HepG2 (cell line): ENCODE data around the gene ZNF511. TPM values are rescaled to one million over a fixed set of nuclear protein-coding genes. Genes with fewer than 3 reads are reported as not detected.

Source experiments
- AKAP8 ChIP-seq: sonication (generic); formaldehyde crosslinking; IDR thresholded peaks from 2 replicates; pipeline ENCODE4 v1.5.1; 2020; ENCODE audit warnings: mild to moderate bottlenecking, missing genetic modification reagents
- ARNTL ChIP-seq: sonication (generic); formaldehyde crosslinking; IDR thresholded peaks from 2 replicates; pipeline ENCODE4 v1.4.0; 2020; ENCODE audit warnings: mild to moderate bottlenecking, missing genetic modification reagents
- DMAP1 ChIP-seq: IDR thresholded peaks from 2 replicates; pipeline ENCODE4 v1.6.1; 2016
- GATA4 ChIP-seq: sonication (generic); IDR thresholded peaks from 2 replicates; pipeline ENCODE4 v1.6.1; 2016; ENCODE audit warnings: antibody characterized with exemption, low read depth, borderline replicate concordance
- HOXD1 ChIP-seq: sonication (generic); formaldehyde crosslinking; IDR thresholded peaks from 2 replicates; pipeline ENCODE4 v1.5.0; 2020; ENCODE audit warnings: missing genetic modification reagents
- NFKBIZ ChIP-seq: IDR thresholded peaks from 2 replicates; pipeline ENCODE4 v1.6.1; 2018; ENCODE audit warnings: missing genetic modification reagents, missing compliant biosample characterization
- POLR2A ChIP-seq, 2 experiments: IDR thresholded peaks; 2 replicates each; pipeline ENCODE4 v1.6.1; 2011; ENCODE audit warnings: low read depth in 2 of 2, low read length in 2 of 2, mild to moderate bottlenecking in 1 of 2, moderate library complexity in 1 of 2; ENCODE audit not compliant: insufficient read depth in 1 of 2
- PRDM10 ChIP-seq: sonication (generic); formaldehyde crosslinking; IDR thresholded peaks from 2 replicates; pipeline ENCODE4 v1.4.0; 2020; ENCODE audit warnings: low read depth, missing genetic modification reagents
- REXO4 ChIP-seq: sonication (generic); formaldehyde crosslinking; IDR thresholded peaks from 2 replicates; pipeline ENCODE4 v1.8.0; 2022; ENCODE audit warnings: missing genetic modification reagents, mild to moderate bottlenecking, borderline replicate concordance
- SRSF1 ChIP-seq: fragments of 200-400 bp; formaldehyde crosslinking; optimal IDR thresholded peaks from 2 replicates; pipeline ENCODE3; 2017; ENCODE audit warnings: mild to moderate bottlenecking, low read depth, low read length, moderate library complexity
- YY1 ChIP-seq: IDR thresholded peaks from 2 replicates; pipeline ENCODE4 v1.6.1; 2011; ENCODE audit warnings: low read length, low read depth, moderate library complexity, mild to moderate bottlenecking; ENCODE audit not compliant: insufficient read depth, insufficient replicate concordance
- ZNF431 ChIP-seq: sonication (generic); formaldehyde crosslinking; IDR thresholded peaks from 2 replicates; pipeline ENCODE4 v1.9.0; 2022; ENCODE audit warnings: missing genetic modification reagents, low read depth, mild to moderate bottlenecking, borderline replicate concordance
- ZNF569 ChIP-seq: sonication (generic); formaldehyde crosslinking; IDR thresholded peaks from 2 replicates; pipeline ENCODE4 v1.5.0; 2020; ENCODE audit warnings: mild to moderate bottlenecking, missing genetic modification reagents, moderate library complexity, borderline replicate concordance
- ZNF747 ChIP-seq: sonication (generic); formaldehyde crosslinking; IDR thresholded peaks from 2 replicates; pipeline ENCODE4 v1.8.1; 2023; ENCODE audit warnings: missing genetic modification reagents, mild to moderate bottlenecking, borderline replicate concordance
- ZNF773 ChIP-seq: sonication (generic); formaldehyde crosslinking; IDR thresholded peaks from 2 replicates; pipeline ENCODE4 v1.4.0; 2020; ENCODE audit warnings: missing genetic modification reagents, borderline replicate concordance
- ZNF891 ChIP-seq: sonication (generic); formaldehyde crosslinking; IDR thresholded peaks from 2 replicates; pipeline ENCODE4 v1.5.0; 2020; ENCODE audit warnings: mild to moderate bottlenecking, missing genetic modification reagents
- polyA plus RNA-seq, 8 experiments: library from polyadenylated mRNA; depleted of rRNA in 3 of 8; stranded (reverse) in 7 of 8; unstranded in 1 of 8; fragments of >200 nt; fragmentation: Illumina TruSeq in 4 of 8; extraction: Trizol in 4 of 8; gene quantifications; 2 replicates each; pipeline versions ENCODE4 v1.2.1 to v1.2.3, GENCODE V29; 2011 to 2016; ENCODE audit warnings: low read depth in 4 of 8, missing spikeins in 1 of 8, mixed read lengths in 1 of 8; ENCODE audit not compliant: insufficient read depth in 1 of 8
- total RNA-seq, 5 experiments: library from RNA; depleted of rRNA; stranded (reverse); fragments of >200 nt; fragmentation: Illumina TruSeq; extraction: Trizol; gene quantifications; 2 replicates each; pipeline ENCODE4 v1.2.3, GENCODE V29; 2016; ENCODE audit warnings: low read depth in 1 of 5
- TF ChIP-seq, protein P1 (sequence below): sonication (generic); formaldehyde crosslinking; IDR thresholded peaks from 2 replicates; pipeline ENCODE4 v1.4.0; 2020; ENCODE audit warnings: missing genetic modification reagents
- TF ChIP-seq, protein P2 (sequence below): sonication (generic); formaldehyde crosslinking; IDR thresholded peaks from 2 replicates; pipeline ENCODE4 v1.4.0; 2020; ENCODE audit warnings: mild to moderate bottlenecking, missing genetic modification reagents

Gene ZNF511
- total and polyA plus RNA-seq, 2 of the 13 experiments (the other 11 are each of a cell fraction or from before 2014, with no cell fraction given), result 35.6 to 66.4 TPM

GRCh38 chr10:133278577-133279265 is 30.0 kb upstream of the ZNF511 start (continued):
- TF ChIP-seq, protein P1, sequence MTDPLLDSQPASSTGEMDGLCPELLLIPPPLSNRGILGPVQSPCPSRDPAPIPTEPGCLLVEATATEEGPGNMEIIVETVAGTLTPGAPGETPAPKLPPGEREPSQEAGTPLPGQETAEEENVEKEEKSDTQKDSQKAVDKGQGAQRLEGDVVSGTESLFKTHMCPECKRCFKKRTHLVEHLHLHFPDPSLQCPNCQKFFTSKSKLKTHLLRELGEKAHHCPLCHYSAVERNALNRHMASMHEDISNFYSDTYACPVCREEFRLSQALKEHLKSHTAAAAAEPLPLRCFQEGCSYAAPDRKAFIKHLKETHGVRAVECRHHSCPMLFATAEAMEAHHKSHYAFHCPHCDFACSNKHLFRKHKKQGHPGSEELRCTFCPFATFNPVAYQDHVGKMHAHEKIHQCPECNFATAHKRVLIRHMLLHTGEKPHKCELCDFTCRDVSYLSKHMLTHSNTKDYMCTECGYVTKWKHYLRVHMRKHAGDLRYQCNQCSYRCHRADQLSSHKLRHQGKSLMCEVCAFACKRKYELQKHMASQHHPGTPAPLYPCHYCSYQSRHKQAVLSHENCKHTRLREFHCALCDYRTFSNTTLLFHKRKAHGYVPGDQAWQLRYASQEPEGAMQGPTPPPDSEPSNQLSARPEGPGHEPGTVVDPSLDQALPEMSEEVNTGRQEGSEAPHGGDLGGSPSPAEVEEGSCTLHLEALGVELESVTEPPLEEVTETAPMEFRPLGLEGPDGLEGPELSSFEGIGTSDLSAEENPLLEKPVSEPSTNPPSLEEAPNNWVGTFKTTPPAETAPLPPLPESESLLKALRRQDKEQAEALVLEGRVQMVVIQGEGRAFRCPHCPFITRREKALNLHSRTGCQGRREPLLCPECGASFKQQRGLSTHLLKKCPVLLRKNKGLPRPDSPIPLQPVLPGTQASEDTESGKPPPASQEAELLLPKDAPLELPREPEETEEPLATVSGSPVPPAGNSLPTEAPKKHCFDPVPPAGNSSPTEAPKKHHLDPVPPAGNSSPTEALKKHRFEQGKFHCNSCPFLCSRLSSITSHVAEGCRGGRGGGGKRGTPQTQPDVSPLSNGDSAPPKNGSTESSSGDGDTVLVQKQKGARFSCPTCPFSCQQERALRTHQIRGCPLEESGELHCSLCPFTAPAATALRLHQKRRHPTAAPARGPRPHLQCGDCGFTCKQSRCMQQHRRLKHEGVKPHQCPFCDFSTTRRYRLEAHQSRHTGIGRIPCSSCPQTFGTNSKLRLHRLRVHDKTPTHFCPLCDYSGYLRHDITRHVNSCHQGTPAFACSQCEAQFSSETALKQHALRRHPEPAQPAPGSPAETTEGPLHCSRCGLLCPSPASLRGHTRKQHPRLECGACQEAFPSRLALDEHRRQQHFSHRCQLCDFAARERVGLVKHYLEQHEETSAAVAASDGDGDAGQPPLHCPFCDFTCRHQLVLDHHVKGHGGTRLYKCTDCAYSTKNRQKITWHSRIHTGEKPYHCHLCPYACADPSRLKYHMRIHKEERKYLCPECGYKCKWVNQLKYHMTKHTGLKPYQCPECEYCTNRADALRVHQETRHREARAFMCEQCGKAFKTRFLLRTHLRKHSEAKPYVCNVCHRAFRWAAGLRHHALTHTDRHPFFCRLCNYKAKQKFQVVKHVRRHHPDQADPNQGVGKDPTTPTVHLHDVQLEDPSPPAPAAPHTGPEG, result no peak
- TF ChIP-seq REXO4 (CRISPR knock-in tag) (no peak), ZNF747 (no peak), AKAP8 (CRISPR knock-in tag) (no peak), ZNF431 (CRISPR knock-in tag) (no peak), ZNF773 (CRISPR knock-in tag) (no peak), POLR2A (IDR thresholded peaks at IDR 0.05; ENCODE audit: insufficient read depth in 1 of 2, low read depth in 2 of 2, low read length in 2 of 2) (no peak), YY1 (no peak), SRSF1 (no peak), PRDM10 (CRISPR knock-in tag) (no peak), ARNTL (CRISPR knock-in tag) (no peak), ZNF891 (CRISPR knock-in tag) (0 out of 2 replicates have a peak, but pooled peaks have one; percentile 24), GATA4 (no peak), DMAP1 (no peak), NFKBIZ (CRISPR knock-in tag) (no peak), ZNF569 (no peak), HOXD1 (no peak)
- TF ChIP-seq, protein P2, sequence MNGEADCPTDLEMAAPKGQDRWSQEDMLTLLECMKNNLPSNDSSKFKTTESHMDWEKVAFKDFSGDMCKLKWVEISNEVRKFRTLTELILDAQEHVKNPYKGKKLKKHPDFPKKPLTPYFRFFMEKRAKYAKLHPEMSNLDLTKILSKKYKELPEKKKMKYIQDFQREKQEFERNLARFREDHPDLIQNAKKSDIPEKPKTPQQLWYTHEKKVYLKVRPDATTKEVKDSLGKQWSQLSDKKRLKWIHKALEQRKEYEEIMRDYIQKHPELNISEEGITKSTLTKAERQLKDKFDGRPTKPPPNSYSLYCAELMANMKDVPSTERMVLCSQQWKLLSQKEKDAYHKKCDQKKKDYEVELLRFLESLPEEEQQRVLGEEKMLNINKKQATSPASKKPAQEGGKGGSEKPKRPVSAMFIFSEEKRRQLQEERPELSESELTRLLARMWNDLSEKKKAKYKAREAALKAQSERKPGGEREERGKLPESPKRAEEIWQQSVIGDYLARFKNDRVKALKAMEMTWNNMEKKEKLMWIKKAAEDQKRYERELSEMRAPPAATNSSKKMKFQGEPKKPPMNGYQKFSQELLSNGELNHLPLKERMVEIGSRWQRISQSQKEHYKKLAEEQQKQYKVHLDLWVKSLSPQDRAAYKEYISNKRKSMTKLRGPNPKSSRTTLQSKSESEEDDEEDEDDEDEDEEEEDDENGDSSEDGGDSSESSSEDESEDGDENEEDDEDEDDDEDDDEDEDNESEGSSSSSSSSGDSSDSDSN, result peak; percentile 48; the same call in 1 of the 2 replicates
